HG02571 (cell line): ENCODE measurements around the gene MEIS3.

Experiments used
- ATAC-seq: cut with Tn5 transposase; IDR thresholded peaks from one replicate; pipeline ENCODE4 v1.9.1; 2021; ENCODE audit warnings: mild to moderate bottlenecking, moderate library complexity; ENCODE audit not compliant: unreplicated experiment

MEIS3 gene

DNA sequence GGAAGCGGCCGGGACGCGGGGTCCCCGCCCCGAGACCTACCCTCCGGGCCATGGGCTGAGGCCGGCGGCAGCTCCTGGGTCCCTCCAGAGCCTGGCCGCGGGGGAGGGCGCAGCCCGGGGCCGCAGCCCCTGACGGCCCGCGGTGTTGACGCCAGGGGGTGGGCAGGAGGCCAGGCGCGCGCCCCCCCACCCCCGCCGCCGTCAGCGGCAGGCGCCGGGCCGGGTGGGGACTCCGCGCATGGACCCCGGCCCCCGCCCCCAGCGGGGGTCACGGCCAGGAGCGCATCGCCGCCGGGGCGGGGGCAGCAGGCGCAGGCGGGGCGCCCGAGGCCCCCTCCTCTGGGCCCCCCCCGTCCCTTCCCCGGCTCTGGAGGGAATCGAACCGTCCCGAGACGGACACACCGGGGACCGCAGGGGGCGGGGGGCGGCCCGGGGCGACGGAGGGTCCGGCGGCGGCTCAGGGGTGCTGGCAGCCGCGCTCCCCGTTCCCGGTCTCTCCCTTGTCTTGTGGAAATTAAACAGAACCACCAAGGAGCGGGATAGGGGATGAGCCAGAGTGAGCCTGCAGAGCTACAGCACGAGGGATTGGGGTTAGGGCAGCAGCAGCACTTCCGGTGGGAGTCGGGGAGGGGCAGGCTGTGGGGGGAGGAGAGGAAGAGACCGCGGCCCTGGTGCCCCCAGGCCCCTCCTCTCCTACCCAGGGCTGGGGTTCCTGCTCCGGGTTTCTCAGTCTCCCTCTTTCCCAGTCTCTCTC lies at the start of gene MEIS3:
Gene MEIS3 (minus strand): TSS at position 498 of the 754 bp plus-strand sequence. CDS start 446 bp downstream, at position 52.
- no peak for ATAC-seq

DNA sequence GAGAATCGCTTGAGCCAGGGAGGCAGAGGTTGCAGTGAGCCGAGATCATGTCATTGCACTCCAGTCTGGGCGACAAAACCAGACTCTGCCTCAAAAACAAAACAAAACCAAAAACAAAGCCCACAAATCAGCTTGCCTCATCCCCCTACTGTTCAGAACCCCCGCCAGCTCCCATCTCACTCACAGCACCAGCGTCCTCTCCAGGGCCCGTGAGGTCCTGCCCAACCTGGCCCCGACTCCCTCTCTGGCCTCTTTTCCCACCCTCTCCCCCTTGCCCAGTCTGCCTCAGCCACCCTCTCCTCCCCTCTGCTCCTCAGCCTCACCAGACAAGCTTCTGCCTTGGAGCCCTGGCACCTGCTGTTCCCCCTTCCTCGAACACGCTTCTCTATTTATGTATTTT lies 48.6 kb upstream of the MEIS3 start:
- no peak for ATAC-seq

DNA sequence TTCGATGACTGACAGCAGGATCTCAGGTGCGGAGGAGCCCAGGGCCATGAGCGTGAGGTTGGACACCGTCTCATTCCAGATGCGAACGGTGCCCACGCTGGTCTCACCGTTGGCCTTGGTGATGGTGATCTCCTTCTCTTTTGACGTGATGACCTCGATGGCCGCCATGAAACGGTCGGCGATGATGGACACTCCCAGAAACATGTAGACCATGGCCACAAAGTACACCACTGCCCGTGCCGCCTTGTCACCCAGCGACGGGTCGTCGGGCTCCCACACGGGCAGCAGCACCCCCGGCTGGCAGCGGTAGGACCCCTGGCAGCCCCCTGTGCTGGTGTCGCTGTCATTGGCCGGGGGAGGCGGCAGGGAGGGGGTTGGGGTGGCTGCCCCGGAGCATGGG lies 46.6 kb upstream of the MEIS3 start:
- ATAC-seq = no peak

DNA sequence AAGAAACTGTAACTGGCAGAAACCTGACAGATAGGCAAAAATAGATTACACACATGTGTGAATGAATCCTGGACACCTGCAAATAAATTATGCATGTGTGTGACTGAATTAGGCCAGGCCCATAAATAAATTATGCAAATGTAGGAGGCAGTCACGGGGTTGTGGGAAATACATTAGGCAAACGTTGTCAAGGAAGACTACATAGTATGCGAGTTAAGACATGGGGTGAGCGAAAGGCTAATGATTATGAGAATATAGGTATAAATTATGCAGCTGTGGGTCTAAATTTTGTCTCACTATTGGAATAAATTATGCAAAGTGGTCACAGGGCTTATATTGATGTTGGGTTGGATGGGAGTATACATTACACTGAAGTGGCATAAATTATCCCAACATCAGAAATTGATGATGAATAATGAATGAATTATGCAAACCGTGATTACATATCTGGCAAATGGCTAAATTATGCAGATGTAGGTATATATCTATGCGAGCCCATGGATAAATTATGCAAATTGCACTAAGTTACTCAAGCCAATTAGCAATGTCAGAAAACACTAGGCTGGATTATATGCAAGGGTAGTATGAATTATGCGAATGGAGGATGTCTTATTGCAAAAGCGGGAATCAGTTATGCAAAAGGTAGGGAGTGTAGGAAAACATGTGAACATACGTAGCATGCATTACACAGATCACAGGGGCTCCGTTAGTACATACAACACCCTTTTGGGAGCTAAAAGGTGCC lies 45.5 kb upstream of the MEIS3 start:
- no peak for ATAC-seq

DNA sequence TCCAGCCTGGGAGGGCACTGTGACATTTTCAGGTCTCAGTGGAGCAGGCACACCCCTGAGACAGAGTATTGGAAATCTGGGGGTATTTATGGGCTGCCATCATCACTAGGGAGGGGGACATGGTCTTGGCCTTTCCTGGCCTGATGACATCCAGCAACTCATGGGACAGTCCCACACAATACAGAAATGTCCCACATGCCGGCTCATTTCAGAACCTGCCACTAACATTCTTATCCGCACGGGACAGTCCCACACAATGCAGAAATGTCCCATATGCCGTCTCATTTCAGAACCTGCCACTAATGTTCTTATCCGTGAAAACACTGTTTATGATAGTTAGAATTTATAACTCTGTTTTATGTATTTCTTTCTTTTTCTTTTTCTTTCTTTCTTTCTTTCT lies 42.5 kb upstream of the MEIS3 start:
- ATAC-seq = no peak

DNA sequence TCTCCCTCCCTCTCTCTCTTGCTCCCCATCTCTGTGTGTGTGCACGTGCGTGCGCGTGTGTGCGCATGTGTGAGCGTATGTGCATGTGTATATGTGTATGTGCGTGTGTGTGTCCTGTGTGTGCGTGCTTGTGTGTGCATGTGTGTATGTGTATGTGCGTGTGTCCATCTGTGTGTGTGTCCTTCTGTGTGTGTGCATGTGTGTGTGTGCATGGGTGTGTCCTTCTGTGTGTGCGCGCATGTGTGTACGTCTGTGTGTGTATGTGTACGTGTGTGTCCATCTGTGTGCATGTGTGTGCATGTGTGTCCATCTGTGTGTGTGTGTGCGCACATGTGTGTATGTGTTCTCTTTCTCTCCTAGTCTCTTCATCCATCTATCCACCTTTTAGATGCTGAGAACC lies 40.1 kb upstream of the MEIS3 start:
- no peak for ATAC-seq

DNA sequence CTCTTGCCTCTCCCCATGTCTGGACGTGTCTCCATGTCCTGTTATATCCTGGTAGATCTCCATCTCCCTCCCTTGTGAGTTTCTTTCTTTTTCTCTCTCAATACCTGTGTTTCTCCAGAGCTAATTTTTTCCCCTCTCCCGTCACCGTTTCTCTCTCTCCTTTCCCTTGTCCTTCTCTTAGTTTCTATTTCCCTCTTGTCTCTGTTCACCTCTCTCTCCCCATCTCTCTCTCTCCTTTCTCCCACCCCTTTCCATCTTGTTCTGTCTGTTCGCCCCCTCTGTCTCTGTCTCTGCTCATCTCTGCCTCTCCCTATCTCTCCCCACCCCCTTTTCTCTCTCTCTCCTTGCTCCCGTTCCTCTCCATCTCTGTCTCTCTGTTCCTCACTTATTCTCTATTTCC lies 39.3 kb upstream of the MEIS3 start:
- ATAC-seq = no peak

DNA sequence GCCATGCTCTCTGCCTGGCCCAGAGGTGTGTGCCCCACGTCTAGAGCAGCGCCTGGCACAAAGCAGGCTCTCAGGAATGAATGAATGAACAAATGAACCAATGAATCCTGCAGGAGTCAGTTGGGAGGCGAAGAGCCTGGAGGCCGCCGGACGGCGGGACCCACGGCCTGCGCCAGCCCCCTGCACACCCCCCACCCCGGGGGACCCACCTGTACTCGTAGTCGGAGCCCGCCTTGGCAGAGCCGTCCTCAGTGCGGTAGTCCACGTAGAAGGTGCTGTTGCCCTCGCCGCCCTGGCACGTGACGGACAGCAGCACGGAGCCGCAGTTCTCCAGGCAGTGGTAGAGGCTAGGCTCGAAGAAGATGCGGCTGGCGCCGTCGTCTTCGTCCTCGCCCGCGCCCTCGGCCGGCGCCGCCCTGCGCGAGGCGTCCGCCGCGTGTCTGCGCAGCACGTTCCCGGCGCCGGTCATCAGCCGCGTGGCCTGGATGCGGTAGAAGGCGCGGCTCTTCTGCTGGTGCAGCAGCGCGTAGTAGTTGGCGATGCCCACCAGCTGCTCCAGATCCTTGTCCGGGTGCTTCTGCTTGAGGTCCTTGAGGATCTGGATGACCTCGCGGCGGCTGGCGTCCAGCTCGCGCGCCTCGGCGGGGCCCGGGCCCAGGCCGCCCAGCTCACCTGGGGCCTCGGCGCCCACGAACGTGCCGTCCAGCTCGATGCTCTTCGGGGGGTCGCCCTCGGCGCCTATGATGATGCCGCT lies 37.6 kb upstream of the MEIS3 start:
- no peak for ATAC-seq

DNA sequence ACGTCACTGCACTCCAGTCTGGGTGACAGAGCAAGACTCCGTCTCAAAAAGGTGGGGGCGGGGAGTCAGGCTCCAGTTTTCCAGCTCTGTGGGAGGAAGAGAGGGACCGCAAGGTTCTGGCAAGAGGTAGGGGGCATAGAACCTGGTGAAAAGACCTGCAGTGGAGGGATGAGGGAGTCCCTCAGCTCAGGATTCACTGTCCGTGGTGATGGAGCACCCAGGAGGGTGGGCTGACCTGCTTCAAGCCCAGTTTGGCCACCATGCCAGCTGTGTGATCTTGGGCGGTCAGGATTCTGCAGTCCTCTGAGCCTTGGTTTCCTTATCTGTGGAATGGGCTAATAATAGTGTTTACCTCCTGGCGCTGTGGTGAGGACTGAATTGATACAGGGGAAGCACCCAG lies 31.2 kb upstream of the MEIS3 start:
- no peak for ATAC-seq

DNA sequence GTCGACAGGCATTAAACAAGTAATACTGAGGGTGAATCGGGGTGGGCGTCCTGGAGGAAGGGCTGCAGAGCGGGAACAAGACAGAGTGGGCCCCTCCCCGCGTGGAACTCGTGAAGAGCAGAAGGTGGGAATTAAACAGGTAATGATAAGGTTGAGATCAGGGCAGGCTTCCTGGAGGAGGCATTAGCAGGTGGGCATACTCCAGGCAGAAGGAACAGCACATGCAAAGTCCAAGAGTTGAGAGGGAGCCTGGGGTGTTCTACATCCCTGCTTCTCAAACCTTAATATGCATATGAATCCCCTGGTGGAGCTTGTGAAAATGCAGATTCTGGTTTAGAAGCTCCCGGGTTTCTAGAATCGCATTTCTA lies 29.0 kb upstream of the MEIS3 start:
- ATAC-seq = no peak

DNA sequence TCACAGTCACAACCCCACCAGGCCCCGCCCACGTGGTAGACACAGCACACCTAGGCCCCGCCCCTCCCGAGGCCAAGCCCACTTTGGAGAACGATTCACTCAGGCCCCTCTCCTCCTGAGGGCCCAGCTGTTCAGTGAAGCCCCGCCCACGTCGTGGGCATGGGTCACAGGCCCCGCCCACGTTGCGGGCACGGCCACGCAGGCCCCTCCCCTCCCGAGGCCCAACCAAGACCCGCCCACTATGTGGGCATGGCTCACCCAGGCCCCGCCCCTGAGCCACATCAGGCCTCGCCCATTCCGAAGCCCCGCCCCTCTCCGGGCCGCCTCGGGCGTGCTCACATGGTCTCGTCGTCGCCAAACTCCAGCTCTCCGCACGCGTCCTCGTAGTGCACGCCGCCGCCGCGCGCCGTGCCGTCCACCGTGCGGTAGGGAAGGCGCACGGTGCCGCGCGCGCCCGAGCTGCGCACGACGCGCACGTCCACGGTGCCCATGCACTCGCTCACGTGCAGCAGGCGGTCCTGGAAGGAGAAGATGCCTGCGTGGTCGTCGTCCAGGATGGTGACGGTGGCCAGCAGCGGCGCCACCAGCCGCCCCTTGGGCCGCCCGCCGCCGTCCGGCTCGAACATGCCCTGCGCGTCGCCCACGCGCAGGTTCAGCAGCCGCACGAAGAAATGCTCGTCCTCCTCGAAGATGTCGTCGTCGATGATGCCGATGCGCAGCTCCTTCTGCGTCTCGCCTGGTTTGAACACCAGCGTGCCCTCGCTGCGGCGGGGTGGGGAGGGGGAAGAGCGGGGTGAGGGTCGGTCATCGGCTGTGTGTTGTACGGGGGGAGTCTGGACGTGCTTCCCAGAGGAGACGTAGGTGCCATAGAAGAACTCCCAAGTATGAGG lies 28.4 kb upstream of the MEIS3 start:
- ATAC-seq = no peak

DNA sequence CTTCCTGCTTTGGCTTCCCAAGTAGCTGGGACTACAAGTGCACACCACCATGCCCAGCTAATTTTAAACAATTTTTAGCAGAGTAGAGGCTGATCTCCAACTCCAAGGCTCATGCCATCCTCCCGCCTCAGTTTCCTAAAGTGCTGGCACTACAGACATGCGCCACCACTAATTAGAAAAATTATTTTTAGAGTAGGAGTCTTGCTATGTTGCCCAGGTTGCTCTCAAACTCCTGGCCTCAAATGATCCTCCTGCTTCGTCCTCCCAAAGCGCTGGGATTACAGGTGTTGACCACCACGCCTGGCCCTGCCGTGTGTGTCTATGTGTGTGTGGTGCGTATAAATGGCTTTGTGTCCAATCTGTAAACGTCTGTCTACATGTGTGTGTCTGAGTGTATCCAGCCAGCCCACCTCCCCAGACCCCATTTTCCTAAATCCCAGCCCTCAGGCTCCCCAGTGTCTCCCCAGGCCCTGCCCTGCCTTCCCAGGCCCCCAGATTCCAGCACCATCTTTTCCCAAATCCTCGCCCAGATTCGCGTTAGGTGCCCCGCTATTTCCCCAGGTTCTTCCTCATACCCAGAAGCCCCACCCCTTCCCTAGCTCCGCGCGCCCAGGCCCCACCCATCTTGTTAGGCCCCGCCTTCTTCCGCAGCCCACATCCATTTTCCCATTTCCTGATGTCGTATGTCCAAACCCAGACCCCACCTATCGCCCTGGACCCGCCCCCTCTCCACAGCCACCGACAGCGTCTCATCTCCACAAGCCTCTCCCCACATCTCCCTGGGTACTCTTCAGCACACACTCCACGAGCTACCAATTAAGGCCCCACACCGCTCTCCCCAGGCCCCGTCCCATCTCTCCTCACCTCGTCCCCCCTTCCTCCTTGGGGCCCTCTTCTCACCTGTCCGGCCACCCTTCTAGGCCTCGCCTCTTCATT lies 27.5 kb upstream of the MEIS3 start:
- ATAC-seq = no peak

DNA sequence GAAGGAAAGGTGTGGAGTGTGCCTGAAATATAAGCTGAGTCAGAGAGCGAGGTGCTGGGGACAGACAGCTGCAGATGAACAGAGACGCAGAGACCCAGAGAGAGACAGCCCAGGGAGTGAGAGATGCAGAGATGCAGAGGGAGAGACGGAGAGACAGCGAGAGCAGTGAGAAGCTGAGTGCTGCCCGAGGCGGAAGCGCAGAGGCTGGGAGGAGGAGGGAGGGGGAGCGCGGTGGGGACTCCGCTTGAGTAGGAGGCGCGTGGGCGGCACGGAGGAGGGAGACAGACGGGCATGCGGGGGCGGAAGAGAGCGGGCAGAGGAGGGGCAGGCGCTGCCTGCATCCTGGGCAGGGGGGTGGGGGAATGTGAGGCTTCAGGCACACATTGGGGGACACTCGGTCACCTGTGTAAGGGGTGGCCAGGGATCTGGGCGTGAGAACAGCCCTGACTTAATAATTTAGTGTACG lies 26.6 kb upstream of the MEIS3 start:
- ATAC-seq = no peak

DNA sequence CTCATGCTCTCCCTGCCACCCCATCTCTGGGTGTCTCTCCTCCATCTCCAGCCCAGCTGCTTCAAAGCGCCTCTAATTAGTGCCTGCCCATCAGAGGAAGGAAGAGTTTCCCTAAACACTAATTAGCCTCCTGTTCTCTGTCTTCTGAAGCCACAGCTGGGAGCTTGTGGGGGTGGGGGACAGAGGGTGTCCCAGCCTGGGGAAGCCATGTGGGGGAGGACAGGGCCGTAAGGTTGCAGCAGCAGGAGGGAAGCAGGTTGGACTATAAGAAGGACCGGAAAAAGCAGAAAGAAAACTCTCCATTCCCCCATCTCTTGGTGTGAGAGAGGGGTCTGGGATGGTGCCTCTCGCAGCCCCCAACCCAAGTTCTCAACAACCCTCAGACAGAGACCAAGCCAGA lies 26.2 kb upstream of the MEIS3 start:
- ATAC-seq = no peak

DNA sequence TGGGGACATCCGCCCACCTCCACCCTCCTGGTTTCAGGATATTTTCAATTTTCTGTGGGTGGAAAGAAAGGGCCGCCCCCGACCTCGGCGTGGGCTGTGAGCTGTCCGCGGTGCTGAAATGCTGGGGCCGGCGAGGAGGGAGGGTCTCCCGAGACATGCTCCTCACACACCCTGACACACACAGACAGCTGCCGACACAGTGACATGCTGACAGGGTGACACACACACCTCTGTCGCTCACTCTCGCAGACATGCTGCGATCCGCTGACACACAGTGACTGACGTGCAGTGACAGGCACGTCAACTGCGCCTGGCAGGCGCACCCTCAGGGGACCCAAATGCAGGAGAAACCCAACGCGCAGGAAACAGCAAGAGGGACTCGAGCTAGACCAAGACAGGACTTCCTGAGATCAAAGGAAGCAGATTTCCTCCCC lies 25.1 kb upstream of the MEIS3 start:
- no peak for ATAC-seq

DNA sequence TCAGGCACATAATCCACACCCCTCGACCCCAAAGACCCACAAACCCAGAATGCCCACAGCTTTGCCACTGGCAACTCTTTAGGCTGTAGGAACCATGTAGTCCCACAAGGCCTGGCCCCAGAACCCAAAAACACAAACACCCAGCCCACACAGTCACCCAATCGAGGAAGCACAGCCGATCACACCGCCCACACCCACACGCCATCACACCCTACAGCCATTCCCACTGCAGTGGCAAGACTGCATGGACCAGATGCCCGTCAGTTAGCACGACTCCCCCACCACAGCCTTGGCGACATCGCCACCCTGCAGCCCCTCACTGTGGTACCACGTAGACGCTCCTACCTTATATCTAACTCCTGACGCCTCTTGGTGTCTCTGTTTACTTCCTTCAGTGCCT lies 24.0 kb upstream of the MEIS3 start:
- ATAC-seq = no peak

DNA sequence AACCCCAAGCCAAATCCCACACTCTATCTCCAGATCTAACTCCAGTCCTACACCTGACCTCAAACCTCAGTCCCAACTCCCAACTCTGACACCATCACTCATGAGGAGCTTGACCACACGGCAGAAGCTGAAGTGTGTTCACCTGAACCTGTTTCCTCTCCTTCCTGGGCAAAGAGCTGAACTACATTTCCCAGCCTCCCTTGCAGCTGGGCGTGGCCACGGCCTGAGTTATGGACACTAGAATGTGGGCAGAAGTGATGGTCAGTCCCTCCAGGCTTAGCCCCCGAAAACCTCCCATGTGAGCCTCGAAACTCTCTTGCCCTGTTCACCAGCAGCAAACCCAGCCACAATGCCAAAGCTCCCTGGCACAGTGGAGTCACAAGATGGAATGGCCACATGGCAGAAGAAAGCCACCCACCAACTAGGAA lies 19.5 kb upstream of the MEIS3 start:
- ATAC-seq = no peak

DNA sequence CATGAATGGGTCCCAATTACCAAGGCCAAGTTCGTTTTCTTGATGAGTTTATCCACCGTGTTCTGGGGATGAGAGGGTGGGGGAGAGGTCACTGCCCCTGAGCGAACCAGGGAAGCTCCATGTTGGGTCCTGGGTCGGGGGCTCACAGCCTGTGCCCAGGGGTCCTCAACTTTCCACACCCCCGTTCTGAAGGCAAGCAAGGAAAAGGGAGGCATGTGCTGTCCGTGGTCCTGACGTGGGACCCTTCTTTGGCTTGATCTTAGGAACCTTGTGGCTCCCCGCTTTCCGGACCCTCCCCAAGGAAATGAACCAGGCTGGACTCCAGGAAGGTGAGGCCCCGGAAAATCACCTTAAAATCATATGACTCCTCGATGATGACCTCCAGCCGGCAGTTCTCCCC lies 18.2 kb upstream of the MEIS3 start:
- no peak for ATAC-seq

DNA sequence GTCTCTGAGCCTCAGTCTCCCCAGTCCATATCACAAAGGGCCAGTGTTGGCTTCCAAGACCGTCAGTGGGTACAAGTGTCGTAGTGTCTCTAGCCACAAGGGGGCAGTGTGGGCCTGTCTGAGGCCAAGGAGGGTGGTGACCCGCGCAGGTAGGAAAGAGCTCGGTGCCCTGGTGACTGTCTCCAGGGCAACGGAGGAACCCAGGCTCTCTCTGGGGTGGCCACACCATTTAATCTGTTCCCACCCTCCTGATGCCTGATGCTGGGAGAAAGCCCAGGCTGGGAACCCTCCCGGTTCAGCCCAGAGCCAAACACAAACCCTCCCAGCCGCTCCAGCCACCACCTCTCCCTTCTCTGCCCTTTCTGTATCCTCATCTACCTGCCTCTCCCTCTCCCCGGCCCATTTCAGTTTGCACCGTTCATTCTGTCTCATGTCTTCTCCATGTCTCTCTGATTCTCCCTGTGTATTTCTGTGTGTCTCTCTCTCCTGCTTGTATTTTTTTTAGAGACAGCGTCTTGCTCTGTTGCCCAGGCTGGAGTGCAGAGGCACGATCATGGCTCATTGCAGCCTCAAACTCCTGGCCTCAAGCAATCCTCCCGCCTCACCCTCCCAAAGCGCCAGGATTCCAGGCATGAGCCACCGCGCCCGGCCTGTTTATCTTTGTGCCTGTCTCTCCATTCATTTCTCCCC lies 17.5 kb upstream of the MEIS3 start:
- no peak for ATAC-seq
